Right kidney (tissue), 9 donors: Measurements from ENCODE around the gene TRIM66.
A peak's percentile ranks its signal among the peaks of the same experiment; 100 is the strongest.

ENCODE experiments used
- DNase-seq: peaks from one replicate; pipeline ENCODE4 v3.0.0-alpha.2; 2016
- long read RNA-seq, 8 donors: transcript quantifications; one replicate each; lab custom pipeline, GENCODE V29; 2026

The TRIM66 gene, protein sequence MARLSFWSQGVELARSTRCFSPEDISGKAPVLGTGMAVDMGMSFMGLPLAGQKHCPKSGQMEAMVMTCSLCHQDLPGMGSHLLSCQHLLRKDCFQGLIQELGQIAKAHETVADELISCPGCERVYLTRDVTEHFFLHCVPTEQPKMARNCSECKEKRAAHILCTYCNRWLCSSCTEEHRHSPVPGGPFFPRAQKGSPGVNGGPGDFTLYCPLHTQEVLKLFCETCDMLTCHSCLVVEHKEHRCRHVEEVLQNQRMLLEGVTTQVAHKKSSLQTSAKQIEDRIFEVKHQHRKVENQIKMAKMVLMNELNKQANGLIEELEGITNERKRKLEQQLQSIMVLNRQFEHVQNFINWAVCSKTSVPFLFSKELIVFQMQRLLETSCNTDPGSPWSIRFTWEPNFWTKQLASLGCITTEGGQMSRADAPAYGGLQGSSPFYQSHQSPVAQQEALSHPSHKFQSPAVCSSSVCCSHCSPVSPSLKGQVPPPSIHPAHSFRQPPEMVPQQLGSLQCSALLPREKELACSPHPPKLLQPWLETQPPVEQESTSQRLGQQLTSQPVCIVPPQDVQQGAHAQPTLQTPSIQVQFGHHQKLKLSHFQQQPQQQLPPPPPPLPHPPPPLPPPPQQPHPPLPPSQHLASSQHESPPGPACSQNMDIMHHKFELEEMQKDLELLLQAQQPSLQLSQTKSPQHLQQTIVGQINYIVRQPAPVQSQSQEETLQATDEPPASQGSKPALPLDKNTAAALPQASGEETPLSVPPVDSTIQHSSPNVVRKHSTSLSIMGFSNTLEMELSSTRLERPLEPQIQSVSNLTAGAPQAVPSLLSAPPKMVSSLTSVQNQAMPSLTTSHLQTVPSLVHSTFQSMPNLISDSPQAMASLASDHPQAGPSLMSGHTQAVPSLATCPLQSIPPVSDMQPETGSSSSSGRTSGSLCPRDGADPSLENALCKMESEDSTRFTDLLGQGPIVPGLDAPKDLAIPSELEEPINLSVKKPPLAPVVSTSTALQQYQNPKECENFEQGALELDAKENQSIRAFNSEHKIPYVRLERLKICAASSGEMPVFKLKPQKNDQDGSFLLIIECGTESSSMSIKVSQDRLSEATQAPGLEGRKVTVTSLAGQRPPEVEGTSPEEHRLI (N-terminal part only)
- long read RNA-seq, donor 1, partial matches to known transcripts = 2,427 of 4,276 reads
- long read RNA-seq, donor 1, other reads (novel, unspliced or antisense) = 1,849 of 4,276 reads
- long read RNA-seq, donor 2, partial matches to known transcripts = 1,975 of 3,016 reads
- long read RNA-seq, donor 2, other reads (novel, unspliced or antisense) = 1,041 of 3,016 reads
- long read RNA-seq, donor 3, partial matches to known transcripts = 340 of 340 reads
- long read RNA-seq, donor 3, other reads (novel, unspliced or antisense) = 0 of 340 reads
- long read RNA-seq, donor 4, partial matches to known transcripts = 0 of 1 reads
- long read RNA-seq, donor 4, other reads (novel, unspliced or antisense) = 0 of 1 reads
- long read RNA-seq, donor 5, partial matches to known transcripts = 1,642 of 2,949 reads
- long read RNA-seq, donor 5, other reads (novel, unspliced or antisense) = 1,307 of 2,949 reads
- long read RNA-seq, donor 6 = 0 reads
- long read RNA-seq, donor 7, partial matches to known transcripts = 2,774 of 4,507 reads
- long read RNA-seq, donor 7, other reads (novel, unspliced or antisense) = 1,733 of 4,507 reads
- long read RNA-seq, donor 8, partial matches to known transcripts = 1,236 of 2,127 reads
- long read RNA-seq, donor 8, other reads (novel, unspliced or antisense) = 890 of 2,127 reads

DNA sequence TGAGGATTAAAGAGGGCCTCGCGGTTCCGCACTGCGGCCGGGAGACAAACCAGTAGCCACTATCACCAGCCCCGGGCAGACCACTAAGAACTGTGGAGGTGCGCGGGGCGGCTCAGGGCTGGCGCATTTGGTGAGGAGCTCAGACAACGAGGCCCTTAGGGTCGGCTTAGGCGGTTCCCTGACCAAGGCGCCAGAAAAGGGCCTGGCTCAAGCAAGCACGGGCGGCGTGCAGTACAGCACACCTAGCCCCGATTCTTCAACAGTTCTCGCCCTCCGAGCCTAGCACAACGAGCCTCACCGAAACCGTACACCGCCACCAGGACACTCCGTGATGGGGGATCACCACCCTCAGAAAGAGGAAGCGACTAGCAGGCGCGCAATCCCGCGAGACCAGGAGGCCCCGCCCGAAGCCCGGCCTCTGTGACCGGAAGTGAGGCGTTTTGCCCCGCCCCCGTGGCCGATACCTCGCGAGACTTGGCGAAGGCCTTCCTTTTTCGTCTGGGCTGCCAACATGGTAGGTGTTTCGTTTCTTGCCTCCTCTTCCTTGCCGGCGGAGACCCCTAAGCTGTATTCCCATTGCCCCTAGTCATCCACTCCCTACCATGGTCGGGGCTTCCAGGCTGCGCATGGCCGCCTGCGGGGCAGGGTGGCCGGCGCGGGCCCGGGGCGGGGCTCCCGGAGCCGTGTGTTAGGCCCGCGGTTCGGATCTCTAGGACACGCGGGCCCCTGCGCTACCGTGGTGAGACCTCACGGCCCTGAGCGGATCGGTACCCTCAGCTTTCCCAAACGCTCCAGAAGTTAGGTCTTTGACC, at the start of gene TRIM66, which contains the start of gene RPL27A:
TRIM66 (minus strand) TSS at position 363 of the 812 bp plus-strand sequence. CDS start 10,391 bp downstream, outside the sequence.
RPL27A (plus strand) TSS at position 490 of the 812 bp plus-strand sequence; CDS start at position 512, 22 bp downstream.
- DNase-seq = peak; percentile 96

DNA sequence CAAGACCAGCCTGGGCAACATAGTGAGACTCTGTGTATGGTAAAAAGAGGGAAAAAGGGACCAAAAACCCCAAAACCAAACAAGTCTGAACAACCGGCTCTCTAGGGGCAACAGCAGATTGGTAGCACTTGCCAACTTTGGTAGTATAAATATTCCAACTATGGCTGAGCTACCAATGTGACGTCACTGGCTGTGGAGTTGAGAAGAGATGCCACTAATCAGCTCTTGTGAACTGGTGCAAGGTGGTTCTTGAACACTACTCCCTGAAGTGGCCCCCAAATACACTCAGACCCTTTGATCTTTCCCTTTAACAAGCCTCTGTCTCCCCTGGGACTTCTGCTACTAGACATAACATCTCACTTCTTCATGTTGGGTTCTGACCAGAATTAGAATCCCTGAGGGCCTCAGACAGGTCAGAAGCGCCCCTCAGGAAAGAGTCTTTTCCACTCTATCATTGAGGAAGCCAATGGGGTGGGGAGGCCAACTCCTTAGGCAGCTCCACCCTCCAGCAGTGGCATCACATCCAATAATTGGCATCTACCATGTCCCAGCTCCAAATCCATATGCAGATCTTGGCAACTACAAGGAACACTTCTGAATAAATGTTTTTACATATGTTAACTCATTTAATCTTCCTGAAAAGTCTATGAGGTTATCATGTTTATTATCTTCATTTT, 49.3 kb upstream of the TRIM66 start:
- no peak for DNase-seq

DNA sequence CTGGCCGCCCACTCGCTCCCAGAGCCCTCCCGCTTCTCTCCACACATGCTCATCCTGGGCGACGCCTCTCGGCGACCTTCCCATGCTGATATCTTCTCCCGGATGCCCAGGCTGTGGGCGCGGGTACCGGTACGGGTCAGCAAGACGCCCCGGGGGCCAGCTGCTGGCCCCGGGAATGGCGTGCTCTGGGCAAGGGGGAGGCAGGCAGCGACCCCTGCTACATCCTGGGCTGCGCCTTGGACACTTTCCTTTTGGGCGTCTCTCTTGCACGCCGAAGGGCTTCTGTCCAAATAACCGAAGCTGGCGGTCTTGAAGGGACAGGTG, 48.2 kb upstream of the TRIM66 start:
- no peak for DNase-seq

DNA sequence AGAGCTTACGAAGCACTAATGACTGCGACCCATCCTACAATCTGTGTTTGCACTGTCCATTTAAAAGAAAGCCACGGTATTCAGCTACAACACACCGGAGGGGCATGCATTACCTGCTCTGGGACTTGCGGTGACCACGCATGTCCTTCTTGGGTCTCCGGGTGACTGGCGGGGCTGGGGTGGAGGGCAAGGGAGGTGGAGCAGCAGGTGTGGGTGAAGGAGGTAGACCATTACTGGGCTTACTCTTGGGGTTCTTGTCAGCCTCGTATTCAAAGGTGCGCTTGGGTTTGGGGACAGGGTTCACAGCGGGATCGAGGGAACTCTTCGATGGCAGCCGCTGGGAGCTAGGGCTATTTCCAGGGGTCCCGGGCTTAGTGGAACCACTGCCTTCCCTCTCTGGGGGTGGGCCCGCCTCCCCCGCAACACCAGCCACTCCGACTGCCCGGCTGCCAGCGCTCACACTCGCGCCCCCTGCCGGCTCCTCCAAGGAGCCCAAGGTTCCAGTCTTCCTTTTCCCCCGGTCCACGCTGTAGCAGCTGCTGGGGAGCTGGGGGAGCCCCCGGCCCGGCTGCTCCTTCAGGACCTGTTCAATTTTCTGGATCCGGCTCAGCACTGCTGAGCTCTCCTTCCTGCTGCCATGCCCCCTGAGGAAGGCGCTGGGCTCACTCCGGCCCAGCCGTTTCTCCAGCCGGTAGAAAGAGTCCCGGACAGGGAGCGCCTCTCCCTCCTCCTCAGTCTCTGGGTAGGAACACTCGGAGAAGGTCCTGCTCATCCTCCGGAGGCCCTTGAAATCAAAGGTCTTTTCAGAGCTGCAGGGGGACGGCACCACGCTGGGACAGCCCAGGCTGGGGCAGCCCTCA, 47.6 kb upstream of the TRIM66 start:
- no peak for DNase-seq

DNA sequence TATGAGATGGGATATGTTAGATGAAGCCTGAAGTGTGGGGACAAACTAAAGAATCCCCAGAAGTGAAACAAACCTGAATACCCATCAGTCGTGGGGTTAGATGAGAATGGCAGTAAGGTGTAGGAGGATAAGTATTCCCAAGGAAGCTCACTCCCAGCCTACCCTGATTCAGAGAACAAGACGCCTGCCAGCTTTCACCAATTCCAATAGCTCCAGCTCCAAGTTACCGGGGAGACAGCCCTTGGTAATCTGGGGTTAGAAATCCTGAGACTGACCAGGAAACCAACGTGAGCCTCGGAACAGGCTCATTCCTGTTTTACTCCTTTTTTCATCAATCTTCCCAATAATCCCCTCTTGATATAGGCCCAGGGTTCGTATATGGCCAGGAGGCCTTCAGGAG, 46.6 kb upstream of the TRIM66 start:
- no peak for DNase-seq

DNA sequence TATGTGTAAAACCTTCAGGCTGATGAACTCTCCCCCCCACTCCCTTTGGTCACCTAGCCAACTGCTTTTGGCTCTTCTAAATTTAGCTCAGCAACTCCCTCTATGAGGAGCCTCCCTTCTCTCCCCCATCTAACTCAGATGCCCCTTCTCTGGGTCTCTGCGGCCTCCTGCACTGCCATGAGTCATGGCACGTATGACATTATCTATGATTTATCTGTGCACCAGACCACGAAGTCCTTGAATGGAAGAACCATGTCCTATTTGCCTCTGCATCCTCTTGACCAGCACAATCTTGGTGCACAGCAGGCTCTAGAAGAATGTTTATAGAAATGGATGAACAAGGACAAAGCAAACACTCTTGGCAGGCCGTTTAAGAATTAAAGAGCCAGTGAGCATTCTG, 46.1 kb upstream of the TRIM66 start:
- DNase-seq = no peak

DNA sequence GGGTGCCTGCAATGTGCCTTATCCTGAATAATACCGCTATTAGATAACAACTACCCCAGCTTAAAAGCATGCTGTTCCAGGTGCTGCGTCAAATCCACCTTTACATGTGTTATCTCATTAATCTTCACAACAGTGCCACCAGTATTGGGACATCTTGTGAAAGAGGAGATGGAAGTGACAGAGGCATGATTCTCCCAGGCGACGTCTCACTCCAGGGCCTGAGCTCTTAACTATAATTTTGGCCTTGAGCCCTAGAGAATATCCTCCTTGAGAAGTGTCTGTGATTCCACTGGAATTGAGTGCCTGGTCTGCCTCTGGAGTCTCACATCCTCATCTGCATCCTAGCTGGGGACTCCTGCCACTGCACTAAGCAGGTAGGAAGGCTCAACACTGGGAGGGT, 43.9 kb upstream of the TRIM66 start:
- DNase-seq = no peak

DNA sequence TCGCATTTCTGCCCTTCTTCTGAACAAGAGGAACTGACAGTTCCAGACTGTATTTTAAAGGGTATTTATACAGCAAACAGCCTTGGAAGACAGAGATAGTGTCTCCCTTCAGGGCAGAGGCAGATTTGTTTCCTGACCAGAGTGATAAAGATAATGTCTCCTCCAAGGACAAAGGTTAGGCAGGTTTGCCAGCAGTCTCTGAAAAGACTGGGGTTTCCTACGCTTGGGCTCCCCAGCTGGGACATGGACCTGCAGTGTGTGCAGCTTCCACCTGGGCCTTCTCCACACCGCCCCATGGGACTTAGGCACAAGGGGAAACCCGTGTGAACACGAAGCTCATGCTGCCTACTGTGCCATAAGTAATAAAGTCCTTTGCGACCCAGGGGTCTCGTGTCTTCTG, 42.2 kb upstream of the TRIM66 start:
- no peak for DNase-seq

DNA sequence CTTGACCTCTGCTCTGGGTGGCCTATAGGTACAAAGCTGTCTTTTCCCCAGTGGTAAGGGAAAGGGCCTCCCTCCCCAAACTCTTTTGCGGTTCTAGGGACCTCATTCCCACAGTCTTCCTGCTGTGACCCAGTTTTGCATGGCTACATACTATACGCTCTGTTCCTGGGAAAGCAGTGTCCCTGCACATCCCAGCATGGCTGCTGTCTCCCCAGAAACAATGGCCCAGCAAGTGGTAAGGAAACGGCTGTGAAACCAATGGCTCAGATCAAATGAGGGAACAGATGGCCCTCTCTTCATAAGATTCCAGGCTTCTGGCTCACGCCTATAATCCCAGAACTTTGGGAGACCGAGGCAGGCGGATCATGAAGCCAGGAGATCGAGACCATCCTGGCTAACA, 41.2 kb upstream of the TRIM66 start:
- DNase-seq = no peak

DNA sequence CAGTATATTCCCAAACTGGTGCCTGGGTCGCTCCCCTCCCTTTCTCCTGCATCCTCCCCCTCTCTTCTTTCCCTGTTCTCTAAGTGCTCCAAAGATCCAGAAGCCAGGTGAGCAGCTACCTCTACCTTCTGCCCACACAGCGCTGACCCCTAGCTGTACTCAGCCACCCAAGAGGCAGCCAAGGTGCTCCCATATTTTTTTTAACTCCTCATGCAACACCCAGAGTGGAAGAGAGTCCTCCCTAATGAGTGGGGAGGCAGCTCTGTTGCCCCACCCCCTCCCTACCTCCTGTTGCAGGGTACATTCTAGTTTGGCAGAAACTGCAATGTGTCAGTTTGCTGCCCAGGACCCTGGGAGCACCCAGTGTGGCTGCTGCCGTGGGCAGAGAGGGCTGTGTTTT, 40.3 kb upstream of the TRIM66 start:
- no peak for DNase-seq

DNA sequence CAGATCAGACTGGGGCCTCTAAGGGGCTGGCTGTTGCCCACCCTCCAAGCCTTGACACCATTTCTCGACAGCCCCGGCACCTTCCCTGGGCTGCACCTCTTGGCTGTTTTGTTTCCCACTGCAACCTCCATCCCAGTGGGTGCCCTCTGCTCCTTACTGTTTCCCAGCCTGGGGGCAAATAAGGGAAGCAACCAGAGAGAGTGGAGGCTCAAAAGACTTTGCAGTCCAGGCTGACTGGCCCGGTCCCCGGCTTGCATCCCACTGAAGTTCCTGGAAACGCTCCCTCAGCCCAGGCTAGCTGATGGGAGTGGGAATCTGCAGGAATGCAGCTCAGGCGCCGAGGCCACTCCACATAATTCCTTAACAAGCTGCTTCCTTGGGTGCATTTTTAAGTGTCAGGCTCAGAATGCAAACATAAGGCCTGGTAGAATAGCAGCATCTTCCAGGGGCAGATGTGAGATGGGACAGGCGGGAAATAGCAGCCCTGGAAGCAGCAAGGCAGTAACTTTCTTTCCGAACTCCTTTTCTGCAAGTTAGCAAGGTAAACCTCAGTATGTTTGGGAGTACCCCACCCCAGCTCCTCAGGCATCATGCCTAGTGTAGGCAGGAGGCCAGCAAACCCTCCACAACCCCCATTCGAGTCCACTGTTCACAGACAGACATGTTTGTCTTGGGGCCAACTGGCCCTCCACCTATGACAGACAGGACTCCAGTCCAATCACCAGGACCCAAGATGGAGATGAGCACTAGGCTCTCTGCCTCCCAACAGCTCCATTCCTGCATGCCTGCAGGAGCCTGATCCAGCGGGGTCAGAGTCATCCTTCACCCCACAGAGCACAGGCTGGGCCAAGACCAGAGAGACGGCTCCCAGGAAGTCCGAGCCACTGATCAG, 39.4 kb upstream of the TRIM66 start:
- DNase-seq = peak; percentile 46

DNA sequence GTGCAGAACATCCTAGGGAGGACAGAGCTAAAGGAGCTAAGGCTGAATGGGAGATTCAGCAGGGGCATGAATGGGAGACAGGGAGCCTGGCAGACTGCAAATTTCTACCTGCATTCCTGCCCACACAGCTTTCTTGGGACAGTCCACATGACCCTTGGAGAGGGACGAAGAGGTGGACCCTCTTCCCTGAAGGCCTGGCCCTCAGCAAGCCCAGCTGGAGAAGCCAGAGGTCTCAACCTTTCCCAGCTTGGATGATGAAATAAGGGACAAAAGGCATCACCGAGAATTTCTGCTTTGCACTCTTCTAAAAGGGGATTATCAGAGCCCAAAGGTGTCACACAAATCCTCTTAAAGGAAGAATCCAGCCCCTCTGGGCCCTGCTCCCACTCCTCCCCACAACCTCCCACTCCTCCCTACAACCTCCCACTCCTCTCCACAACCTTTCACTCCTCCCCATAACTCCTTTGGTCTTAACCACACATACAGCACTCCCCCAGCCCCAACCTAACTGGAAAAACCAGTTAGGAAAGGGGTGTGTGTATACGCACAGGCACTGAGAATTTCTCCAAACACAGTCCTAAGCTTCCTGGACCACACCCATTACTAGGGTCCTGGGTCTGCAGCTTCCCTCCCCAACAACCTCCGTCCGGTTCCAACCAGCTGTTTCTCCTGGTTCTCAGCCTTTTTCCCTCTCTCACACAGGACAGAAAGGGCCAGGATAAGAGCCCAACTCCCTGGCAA, 38.6 kb upstream of the TRIM66 start:
- peak; percentile 17 for DNase-seq

DNA sequence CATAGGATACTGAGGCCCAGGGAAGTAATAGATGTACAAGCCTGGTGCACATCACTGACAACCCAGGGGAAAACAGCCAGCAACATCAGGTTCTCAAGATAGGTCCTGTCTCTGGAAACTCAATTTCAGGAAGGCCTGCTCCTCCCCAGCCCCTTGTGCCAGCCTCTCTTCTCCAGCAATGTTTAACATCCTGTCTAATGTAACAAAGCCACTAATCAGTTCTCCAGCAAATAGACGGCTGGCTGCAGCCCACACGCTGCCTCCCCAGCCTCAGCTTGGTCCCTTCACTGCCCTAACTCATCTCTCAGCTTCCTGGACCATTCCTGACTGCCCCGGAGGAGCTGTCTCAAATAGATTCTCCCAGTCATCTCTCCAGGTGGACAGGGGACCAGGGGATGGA, 37.9 kb upstream of the TRIM66 start:
- no peak for DNase-seq

DNA sequence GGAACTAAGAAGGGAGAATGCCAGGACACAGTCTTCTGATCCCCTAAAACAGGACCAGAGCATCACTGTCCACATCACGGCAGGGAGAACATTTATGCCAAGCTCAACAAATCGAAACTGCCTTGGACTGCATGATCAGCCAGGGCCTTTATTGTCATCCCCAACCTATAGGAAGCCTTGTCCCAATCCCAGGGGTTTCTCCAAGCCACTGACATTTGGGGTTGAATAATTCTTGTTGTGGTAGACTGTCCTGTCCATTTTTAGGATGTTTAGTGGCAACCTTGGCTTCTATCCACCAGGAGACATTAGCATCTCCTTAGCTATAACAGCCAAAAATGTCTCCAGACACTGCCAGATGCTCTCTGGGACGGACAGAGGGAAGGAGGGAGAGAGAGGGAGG, 37.3 kb upstream of the TRIM66 start:
- DNase-seq = no peak

DNA sequence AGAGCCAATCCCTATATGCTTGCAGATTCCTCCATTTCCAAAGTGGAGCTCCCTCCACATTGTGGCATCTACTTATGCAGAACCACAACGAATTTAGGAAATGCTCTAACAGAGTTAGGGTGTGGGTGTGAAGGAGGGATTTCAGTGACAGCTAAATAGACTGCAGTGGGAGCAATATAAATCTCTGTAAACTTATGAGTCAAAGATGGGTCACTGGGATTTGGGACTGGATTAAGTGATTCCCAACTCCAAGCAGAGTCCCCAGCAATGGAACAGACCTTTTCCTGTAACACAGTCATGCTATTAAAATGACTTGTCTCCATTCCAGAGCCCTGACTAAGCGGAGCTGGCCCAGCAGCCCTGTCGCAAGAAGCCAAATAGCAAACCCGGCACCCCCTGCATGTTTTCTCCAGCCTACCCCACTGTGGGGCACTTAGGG, 36.8 kb upstream of the TRIM66 start:
- DNase-seq = no peak

DNA sequence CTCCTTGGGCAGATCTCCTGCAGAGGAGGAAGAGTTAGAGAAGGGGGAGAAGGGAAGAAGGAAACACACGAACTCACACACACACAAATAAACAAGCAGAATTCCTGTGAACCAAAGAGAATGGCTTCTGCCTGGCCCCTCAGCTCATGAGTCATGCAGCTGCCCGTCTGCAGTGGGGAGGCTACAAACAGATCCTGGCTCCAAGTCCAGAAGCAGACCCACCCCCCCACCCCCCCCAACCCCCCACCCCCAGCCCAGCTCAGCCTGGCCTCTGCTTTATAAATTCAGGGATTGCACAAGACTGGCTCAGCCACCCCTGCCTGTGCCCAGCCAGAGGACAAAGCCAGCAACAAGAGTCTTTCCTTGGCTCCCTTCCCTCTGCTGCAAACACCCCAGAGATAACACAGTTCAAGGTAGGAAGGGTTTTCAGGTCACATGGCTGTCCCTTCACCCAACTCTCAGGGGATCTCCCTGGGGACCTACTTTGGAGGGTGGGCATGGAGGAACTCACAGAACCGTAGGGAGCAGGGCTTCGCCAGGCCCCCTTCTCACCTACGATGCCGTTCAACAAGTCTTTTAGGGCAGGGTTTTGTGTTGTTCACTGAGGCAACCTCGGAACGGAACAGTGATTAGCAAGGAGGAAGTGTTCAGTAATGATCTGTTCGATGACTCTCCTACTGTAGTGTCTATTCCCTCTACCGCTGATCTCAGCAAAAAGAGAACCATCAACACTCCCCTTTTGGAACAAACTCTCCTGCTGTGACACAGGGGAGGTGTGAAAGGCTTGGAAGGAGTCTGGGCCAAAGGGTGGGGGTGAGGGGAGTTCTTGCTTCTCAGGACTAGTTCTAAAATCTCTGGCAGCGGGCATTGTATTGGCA, 35.6 kb upstream of the TRIM66 start:
- DNase-seq = no peak
